Astrocyte of the spinal cord (primary cell): Measurements from ENCODE around the gene RBPJL.

Experiments used
- DNase-seq: peaks from one replicate; pipeline ENCODE4 v3.0.0; 2011; ENCODE audit warnings: low read depth, low spot score
- H3K4me3 ChIP-seq: 2 replicates; pipeline ENCODE4 v1.5.1; 2011; ENCODE audit warnings: low read depth, mild to moderate bottlenecking, low read length, moderate library complexity
- in situ Hi-C: cut with HindIII; loops from 2 replicates; pipeline ENCODE4 v1.10.0; 2017; ENCODE audit warnings: low sequenced_read_pairs
- TF ChIP-seq, protein P1 (sequence below): IDR thresholded peaks from 2 replicates; pipeline ENCODE4 v1.5.1; 2012; ENCODE audit warnings: low read depth, mild to moderate bottlenecking, low read length, inconsistent platforms

The RBPJL gene

DNA sequence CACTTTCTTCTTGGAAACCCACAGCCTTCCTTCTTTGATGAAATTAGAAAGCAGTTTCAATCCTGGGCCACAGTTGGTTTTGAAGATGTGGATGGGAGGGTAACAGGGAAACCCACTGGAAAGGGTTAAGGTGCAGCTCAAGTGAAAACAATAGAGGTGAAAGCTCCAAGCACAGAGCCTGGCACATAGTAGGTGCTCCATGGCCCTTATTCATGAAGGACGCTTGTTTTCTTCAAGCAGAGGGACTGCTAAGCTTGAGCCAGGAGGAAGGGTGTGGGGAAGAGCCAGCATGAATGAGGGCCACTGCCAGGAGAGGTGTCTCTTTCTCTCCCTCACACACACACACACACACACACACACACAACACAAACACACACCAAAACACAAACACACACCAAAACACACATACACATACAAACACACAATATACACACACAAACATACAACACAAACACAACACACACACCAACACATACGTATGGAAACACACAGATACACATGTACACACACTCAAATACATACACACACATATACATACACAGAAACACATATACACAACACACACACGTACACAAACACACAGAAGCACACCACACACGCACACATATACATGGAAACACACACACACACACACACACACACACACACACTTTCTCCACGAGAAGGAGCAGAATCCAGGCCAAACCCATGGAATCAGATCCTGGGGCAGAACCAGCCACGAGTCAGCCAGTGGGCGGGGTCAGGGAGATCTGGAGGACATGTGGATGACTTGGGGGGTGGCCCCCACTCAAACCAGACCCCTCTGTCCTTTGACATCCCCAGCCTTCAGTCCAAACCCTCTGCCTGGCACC lies 23.7 kb upstream of the RBPJL start:
- DNase-seq = no peak
- TF ChIP-seq, protein P1, sequence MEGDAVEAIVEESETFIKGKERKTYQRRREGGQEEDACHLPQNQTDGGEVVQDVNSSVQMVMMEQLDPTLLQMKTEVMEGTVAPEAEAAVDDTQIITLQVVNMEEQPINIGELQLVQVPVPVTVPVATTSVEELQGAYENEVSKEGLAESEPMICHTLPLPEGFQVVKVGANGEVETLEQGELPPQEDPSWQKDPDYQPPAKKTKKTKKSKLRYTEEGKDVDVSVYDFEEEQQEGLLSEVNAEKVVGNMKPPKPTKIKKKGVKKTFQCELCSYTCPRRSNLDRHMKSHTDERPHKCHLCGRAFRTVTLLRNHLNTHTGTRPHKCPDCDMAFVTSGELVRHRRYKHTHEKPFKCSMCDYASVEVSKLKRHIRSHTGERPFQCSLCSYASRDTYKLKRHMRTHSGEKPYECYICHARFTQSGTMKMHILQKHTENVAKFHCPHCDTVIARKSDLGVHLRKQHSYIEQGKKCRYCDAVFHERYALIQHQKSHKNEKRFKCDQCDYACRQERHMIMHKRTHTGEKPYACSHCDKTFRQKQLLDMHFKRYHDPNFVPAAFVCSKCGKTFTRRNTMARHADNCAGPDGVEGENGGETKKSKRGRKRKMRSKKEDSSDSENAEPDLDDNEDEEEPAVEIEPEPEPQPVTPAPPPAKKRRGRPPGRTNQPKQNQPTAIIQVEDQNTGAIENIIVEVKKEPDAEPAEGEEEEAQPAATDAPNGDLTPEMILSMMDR = no peak
- H3K4me3 ChIP-seq = no peak overlapping the region
- in situ Hi-C loops = no loop called here

DNA sequence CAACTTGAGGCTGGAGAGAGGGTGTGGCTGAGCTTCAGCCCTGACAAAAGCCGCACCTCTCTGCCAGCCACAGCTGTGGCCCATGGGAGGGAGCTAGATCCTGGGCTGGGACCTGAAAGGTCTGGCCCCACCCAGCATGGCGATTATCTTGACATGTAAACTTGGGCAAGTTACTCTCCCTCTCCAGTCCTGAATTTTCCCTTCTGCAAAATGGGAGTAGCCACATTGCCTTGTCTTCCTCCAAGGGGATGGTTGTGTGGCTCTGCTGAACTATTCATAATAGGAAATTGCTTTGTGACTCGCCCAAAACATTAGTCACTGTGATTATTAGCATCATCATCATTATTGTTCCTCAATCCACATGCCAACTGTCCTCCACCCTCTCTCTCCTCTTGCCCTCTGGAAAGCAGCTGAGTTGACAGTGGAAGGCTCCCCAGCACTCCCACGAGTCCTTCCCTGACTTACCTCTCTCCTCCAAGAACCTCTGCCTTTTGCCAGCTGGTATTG lies 23.0 kb upstream of the RBPJL start:
- in situ Hi-C loops = no loop called here

DNA sequence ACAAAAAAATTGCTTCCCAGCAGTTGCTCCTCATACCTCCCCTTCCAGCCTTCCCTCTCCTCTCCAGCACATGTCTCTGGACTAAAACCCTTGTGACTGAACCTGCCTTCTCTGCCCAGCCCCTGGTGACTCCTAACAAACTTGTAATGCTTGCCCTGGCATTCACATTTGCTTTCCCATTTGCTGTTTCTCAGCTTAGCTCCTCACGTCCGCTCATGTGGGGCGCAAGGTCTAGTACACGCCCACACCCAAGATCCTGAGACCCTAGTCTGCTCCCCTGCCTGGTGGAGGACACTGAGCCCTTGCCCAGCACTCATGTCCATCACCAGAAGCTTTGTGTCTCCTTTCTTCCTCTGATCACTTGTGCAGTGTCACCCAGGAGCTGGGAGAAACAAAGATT lies 18.3 kb upstream of the RBPJL start:
- TF ChIP-seq, protein P1 = no peak
- H3K4me3 ChIP-seq = no peak overlapping the region

More for the DNA sequence above, 23.0 kb upstream of the RBPJL start:
- no peak for DNase-seq
- TF ChIP-seq, protein P1 = no peak
- H3K4me3 ChIP-seq = no peak overlapping the region

DNA sequence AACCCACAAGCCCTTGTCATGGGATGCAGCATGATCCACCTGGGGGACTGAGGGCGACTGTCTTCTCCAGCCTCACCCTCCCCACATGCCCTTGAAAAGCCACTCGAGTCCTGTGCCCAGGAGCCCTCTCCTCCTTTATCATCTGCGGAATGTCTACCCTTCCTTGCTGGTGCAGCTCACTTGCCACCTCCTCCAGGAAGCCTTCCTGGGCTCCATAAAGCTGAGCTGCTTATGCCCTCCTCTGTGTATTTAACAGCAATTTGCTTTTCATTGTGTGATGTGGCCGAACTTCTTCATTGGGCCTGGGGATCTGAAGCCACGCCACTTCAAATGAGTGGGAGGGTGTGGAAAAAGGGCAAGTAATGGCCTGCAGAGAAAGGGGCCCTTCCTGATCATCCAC lies 17.8 kb upstream of the RBPJL start:
- TF ChIP-seq, protein P1 = no peak
- H3K4me3 ChIP-seq = no peak overlapping the region
- in situ Hi-C loops = no loop called here
- DNase-seq = no peak

More for the DNA sequence above, 18.3 kb upstream of the RBPJL start:
- in situ Hi-C loops = no loop called here
- no peak for DNase-seq

DNA sequence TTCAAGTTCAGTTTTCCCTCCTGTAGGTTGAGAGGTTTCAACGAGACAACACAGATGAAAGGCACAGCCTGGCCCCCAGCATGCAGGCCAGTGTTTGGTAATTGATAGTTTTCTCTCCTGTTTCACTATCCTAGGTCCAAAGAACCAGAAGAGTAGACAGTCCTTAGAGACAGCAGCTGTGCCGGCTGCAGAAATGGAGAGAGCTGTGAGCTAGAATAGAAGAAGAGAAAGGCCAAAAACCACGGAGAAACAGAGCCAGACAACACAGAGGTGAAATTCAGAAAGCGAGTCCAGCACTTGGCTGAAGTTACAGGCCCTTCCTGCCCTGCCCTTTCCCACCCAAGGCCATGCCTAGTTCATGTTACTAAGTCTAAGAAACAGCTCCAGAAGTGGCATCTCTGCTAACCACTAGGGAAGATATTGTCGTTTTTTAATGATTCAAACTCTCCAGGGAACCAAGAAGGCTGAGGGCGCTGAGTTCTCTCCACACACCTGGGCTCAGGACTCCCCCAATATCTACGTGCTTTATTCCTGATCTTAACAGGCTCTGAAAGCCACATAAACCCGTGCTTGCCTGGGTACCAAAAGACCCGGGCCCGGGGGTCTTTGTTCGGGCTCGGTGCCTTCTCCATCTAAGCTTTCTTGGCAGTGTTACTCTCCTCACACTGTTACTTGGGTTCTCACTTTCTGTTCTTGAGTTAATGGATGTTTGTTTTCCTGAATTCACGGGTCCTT lies 16.5 kb upstream of the RBPJL start:
- in situ Hi-C loops = no loop called here
- H3K4me3 ChIP-seq = no peak overlapping the region
- TF ChIP-seq, protein P1 = no peak
- no peak for DNase-seq

DNA sequence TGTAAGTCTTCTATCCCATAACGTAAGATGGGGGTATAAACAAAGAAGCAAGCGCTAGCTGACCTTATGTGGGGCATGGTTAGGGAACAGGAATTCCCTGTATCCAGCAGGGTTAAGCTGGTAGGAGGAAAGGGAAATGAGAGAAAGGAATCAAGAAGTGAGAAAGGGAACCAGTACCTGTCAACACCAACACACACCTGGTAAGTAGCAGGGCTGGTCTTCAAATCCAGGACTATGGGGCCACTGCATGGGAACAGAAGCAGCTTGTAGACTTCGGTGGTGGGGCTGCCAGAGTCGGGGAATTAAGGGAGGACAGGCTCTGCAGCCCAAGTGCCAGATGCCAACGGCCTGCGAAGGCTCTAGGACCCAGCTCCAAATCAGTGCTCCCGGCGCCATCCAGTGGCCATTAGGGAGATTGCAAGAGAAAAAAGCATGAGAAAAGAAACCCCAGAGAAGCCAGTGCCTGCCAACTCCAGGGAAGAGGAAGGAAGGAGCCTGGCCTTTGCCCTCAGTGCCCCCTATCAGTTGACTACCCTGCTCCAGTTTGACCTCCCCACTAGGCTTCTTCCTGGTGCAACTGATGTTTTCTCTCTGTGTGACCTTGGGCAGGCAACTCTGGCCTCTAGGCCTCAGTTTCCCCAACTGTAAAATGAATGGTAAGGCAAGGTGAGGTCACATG lies 15.8 kb upstream of the RBPJL start:
- no peak overlapping the region for H3K4me3 ChIP-seq
- in situ Hi-C loops = no loop called here
- DNase-seq = peak; percentile 65
- TF ChIP-seq, protein P1 = peak; percentile 90
